ENCODE measurements around the gene PLXDC2. TPM values are rescaled to one million over a fixed set of nuclear protein-coding genes. Genes with fewer than 3 reads are reported as not detected.

Gene PLXDC2
- total RNA-seq, 1 experiment from 2014 or later: 0.20 TPM

- Histone ChIP-seq H3K27me3 (ENCODE audit: insufficient read depth, low read length) (no peaks in the 10 kb centered on the region), H3K4me2 (ENCODE audit: low read length) (no peak overlapping the region), H3K4me1 (ENCODE audit: control insufficient read depth in 1 of 2, insufficient read depth in 2 of 2, low read length in 2 of 2) (no peaks in the 10 kb centered on the region), H3K27ac (ENCODE audit: low read depth, low read length) (no peak overlapping the region), H3K36me3 (ENCODE audit: control insufficient read depth in 1 of 2, insufficient read depth in 2 of 2, low read length in 2 of 2) (no peaks in the 10 kb centered on the region), H3K9me2 (ENCODE audit: insufficient read depth) (no peaks in the 10 kb centered on the region), H2AFZ (ENCODE audit: low read depth, low read length, poor library complexity, severe bottlenecking) (no peak overlapping the region), H3K79me2 (ENCODE audit: insufficient read depth, low read length) (no peaks in the 10 kb centered on the region), H3K9ac (ENCODE audit: low read length) (no peak overlapping the region), H4K20me1 (ENCODE audit: insufficient read depth) (no peaks in the 10 kb centered on the region), H3K9me3 (ENCODE audit: control insufficient read depth in 1 of 2, insufficient read depth in 1 of 2, low read depth in 1 of 2, low read length in 2 of 2) (peaks cover 3 to 16% of the 10 kb centered on the region in 2 experiments; a peak in 2 of 4 replicates), H3K4me3 (replicated peaks in 1 of 2; ENCODE audit: low read depth in 1 of 2, low read length in 2 of 2) (no peak overlapping the region)
- ChIA-PET CTCF (no interaction called here), RAD21 (ENCODE audit: low non-redundant PET in 1 of 2, low total read pairs in 2 of 2, uncharacterized antibody in 2 of 2, unreplicated experiment in 2 of 2) (no interaction called here), POLR2A (no interaction called here)
- ATAC-seq (no peak), DNase-seq (ENCODE audit: low read depth, low spot score) (no peak)
- no peak for TF ChIP-seq EGR1 (IDR thresholded peaks at IDR 0.05; ENCODE audit: low read depth)
- no peak for TF ChIP-seq CBX3 (IDR thresholded peaks at IDR 0.05; ENCODE audit: low read depth)
- no peak for TF ChIP-seq EZH2phosphoT487 (IDR thresholded peaks at IDR 0.05; ENCODE audit: borderline replicate concordance)
- TF ChIP-seq FOSL1 (IDR thresholded peaks at IDR 0.05; ENCODE audit: low read depth): no peak
- TF ChIP-seq EZH2 (IDR thresholded peaks at IDR 0.05): no peak
- no peak for TF ChIP-seq SIN3A (IDR thresholded peaks at IDR 0.05; ENCODE audit: low read depth)
- no peak for TF ChIP-seq TCF7L2 (IDR thresholded peaks at IDR 0.05; ENCODE audit: borderline replicate concordance, extremely low read depth, insufficient read depth, insufficient read length)
- no peak for TF ChIP-seq POLR2A (IDR thresholded peaks at IDR 0.05; ENCODE audit: borderline replicate concordance, extremely low read depth, insufficient read depth, insufficient read length)
- TF ChIP-seq SRF (IDR thresholded peaks at IDR 0.05; ENCODE audit: low read depth): no peak
- no peak for TF ChIP-seq POLR2AphosphoS5 (IDR thresholded peaks at IDR 0.05; ENCODE audit: low read depth, low read length)
- TF ChIP-seq CEBPB (IDR thresholded peaks at IDR 0.05; ENCODE audit: low read depth): no peak
- TF ChIP-seq MAX (IDR thresholded peaks at IDR 0.05): no peak
- intact Hi-C loops (cut with micrococcal nuclease): no loop called here
- BruUV-seq (replicated peaks): no TSS peak
Observed at GRCh38 chr10:20005638-20006037, 189.4 kb downstream of the PLXDC2 start.

- ChIA-PET POLR2A (no interaction called here), CTCF (no interaction called here), RAD21 (ENCODE audit: low non-redundant PET in 1 of 2, low total read pairs in 2 of 2, uncharacterized antibody in 2 of 2, unreplicated experiment in 2 of 2) (no interaction called here)
- ATAC-seq (no peak), DNase-seq (ENCODE audit: low read depth, low spot score) (no peak)
- Histone ChIP-seq H3K36me3 (ENCODE audit: control insufficient read depth in 1 of 2, insufficient read depth in 2 of 2, low read length in 2 of 2) (no peaks in the 10 kb centered on the region), H3K79me2 (ENCODE audit: insufficient read depth, low read length) (no peaks in the 10 kb centered on the region), H3K27ac (ENCODE audit: low read depth, low read length) (no peak overlapping the region), H3K9me3 (ENCODE audit: control insufficient read depth in 1 of 2, insufficient read depth in 1 of 2, low read depth in 1 of 2, low read length in 2 of 2) (peaks cover 6 to 16% of the 10 kb centered on the region in 2 experiments; a peak in 2 of 4 replicates), H3K9me2 (ENCODE audit: insufficient read depth) (no peaks in the 10 kb centered on the region), H4K20me1 (ENCODE audit: insufficient read depth) (no peaks in the 10 kb centered on the region), H3K4me2 (ENCODE audit: low read length) (no peak overlapping the region), H3K4me3 (replicated peaks in 1 of 2; ENCODE audit: low read depth in 1 of 2, low read length in 2 of 2) (no peak overlapping the region), H2AFZ (ENCODE audit: low read depth, low read length, poor library complexity, severe bottlenecking) (no peak overlapping the region), H3K9ac (ENCODE audit: low read length) (no peak overlapping the region), H3K27me3 (ENCODE audit: insufficient read depth, low read length) (no peaks in the 10 kb centered on the region), H3K4me1 (ENCODE audit: control insufficient read depth in 1 of 2, insufficient read depth in 2 of 2, low read length in 2 of 2) (no peaks in the 10 kb centered on the region)
- intact Hi-C loops (cut with micrococcal nuclease): no loop called here
- no TSS peak for BruUV-seq (replicated peaks)
- TF ChIP-seq ZBTB33 (IDR thresholded peaks at IDR 0.05; ENCODE audit: extremely low read depth, insufficient replicate concordance, low read length) (no peak), POLR2A (IDR thresholded peaks at IDR 0.05; ENCODE audit: borderline replicate concordance, extremely low read depth, insufficient read depth, insufficient read length) (no peak), FOSL1 (IDR thresholded peaks at IDR 0.05; ENCODE audit: low read depth) (no peak), YY1 (IDR thresholded peaks at IDR 0.05; ENCODE audit: extremely low read depth, insufficient replicate concordance, low read depth, low read length) (no peak), CBX3 (IDR thresholded peaks at IDR 0.05; ENCODE audit: low read depth) (no peak), EGR1 (IDR thresholded peaks at IDR 0.05; ENCODE audit: low read depth) (no peak), JUND (IDR thresholded peaks at IDR 0.05) (no peak), RAD21 (IDR thresholded peaks at IDR 0.05; ENCODE audit: low read depth) (no peak), ZFX (IDR thresholded peaks at IDR 0.05) (no peak), SIN3A (IDR thresholded peaks at IDR 0.05; ENCODE audit: low read depth) (no peak), EZH2 (IDR thresholded peaks at IDR 0.05) (no peak), MAX (IDR thresholded peaks at IDR 0.05) (no peak)
Observed at GRCh38 chr10:20006169-20006870, 190.1 kb downstream of the PLXDC2 start.

All from HCT116 (cell line).